DOHH2 (cell line): ENCODE measurements around the gene REXO4.

Experiments used
- H3F3A ChIP-seq: fragments of 200-600 bp; sonication (generic), shearing (Covaris generic); 2 replicates; pipeline ENCODE4 v1.6.0; 2016; ENCODE audit warnings: antibody characterized with exemption, mild to moderate bottlenecking; ENCODE audit not compliant: control insufficient read depth, insufficient read depth
- H3K27ac ChIP-seq: fragments of 200-600 bp; sonication (generic); 2 replicates; pipeline ENCODE4 v1.5.1; 2014; ENCODE audit warnings: low read depth, mild to moderate bottlenecking, low read length, moderate library complexity
- H3K27me3 ChIP-seq: fragments of 200-600 bp; sonication (generic); 2 replicates; pipeline ENCODE4 v1.6.1; 2014; ENCODE audit warnings: mild to moderate bottlenecking, low read length, mixed read lengths; ENCODE audit not compliant: control insufficient read depth
- H3K36me3 ChIP-seq: fragments of 200-600 bp; sonication (generic); 2 replicates; pipeline ENCODE4 v1.6.1; 2014; ENCODE audit warnings: mild to moderate bottlenecking, low read length, moderate library complexity, mixed read lengths; ENCODE audit not compliant: control insufficient read depth
- H3K4me1 ChIP-seq: fragments of 200-600 bp; sonication (generic); 2 replicates; pipeline ENCODE4 v1.6.1; 2014; ENCODE audit warnings: mild to moderate bottlenecking, low read length, mixed read lengths; ENCODE audit not compliant: control insufficient read depth
- H3K4me2 ChIP-seq: fragments of 200-600 bp; sonication (generic); 2 replicates; pipeline ENCODE4 v1.6.0; 2014; ENCODE audit warnings: mild to moderate bottlenecking, low read length, moderate library complexity
- H3K4me3 ChIP-seq: fragments of 200-600 bp; sonication (generic); 2 replicates; pipeline ENCODE4 v1.5.1; 2014; ENCODE audit warnings: mild to moderate bottlenecking, low read length, mixed read lengths
- H3K79me2 ChIP-seq: fragments of 200-600 bp; sonication (generic); 2 replicates; pipeline ENCODE4 v1.6.1; 2014; ENCODE audit warnings: mild to moderate bottlenecking, low read length, mixed read lengths; ENCODE audit not compliant: control insufficient read depth
- H3K9me2 ChIP-seq: fragments of 200-600 bp; sonication (generic); replicated peaks from 2 replicates; pipeline ENCODE4 v1.6.1; 2014; ENCODE audit warnings: mild to moderate bottlenecking, low read length, mixed read lengths; ENCODE audit not compliant: control insufficient read depth
- H3K9me3 ChIP-seq: fragments of 200-600 bp; sonication (generic); 2 replicates; pipeline ENCODE4 v1.6.1; 2014; ENCODE audit warnings: antibody characterized with exemption, low read length, mixed read lengths; ENCODE audit not compliant: control insufficient read depth, insufficient read depth
- H4K20me1 ChIP-seq: fragments of 200-600 bp; sonication (generic); 2 replicates; pipeline ENCODE4 v1.6.0; 2014; ENCODE audit warnings: low read depth, mild to moderate bottlenecking, antibody characterized with exemption, low read length, moderate library complexity; ENCODE audit not compliant: control insufficient read depth, insufficient read depth
- EZH2phosphoT487 ChIP-seq: fragments of 200-600 bp; sonication (generic); IDR thresholded peaks from 2 replicates; pipeline ENCODE4 v1.6.1; 2017; ENCODE audit warnings: borderline replicate concordance, mild to moderate bottlenecking, antibody characterized with exemption, low read length, moderate library complexity, mixed read lengths
- TF ChIP-seq, protein P1 (sequence below): fragments of 200-600 bp; sonication (generic); IDR thresholded peaks from one replicate; pipeline ENCODE4 v1.5.1; 2014; ENCODE audit warnings: antibody characterized with exemption, mild to moderate bottlenecking, low read depth, low read length; ENCODE audit not compliant: poor library complexity, severe bottlenecking

The REXO4 gene

DNA sequence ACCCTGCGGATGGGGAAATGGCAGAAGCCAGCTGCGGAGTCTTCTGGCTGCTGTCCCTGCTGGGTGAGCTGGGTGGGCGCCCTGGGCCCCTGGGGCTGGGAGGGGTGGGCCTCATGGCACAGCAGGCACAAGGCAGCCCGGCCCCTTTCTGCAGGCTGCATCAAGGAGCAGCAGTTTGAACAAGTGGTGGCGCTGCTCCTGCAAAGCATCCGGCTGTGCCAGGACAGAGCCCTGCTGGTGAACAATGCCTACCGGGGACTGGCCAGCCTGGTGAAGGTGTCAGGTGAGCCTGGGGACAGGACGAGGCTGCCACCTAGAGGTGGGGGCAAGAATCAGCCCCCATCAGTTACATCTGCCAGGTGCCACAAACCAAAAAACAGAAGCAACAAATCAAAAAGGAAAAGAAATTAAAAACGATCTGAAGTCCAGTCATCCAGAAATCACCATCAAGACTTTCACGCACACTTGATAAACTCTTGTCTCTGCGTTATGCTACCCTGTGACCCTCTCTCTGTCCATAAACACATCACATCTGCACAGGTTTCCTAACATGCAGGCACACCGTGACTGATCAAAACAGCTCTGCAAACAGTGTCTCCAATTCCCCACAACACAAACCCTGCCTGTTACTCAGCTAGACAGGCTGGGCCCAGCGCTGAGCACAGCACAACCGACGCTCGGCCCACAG lies 13.9 kb downstream of the REXO4 start:
- Histone ChIP-seq H4K20me1 (peaks cover 5% of the 10 kb centered on the region), H3F3A (no peaks in the 10 kb centered on the region; the same call in 1 of the 2 replicates), H3K4me2 (no peak overlapping the region), H3K36me3 (peaks cover 44% of the 10 kb centered on the region), H3K9me3 (no peaks in the 10 kb centered on the region), H3K4me3 (no peak overlapping the region), H3K9me2 (no peaks in the 10 kb centered on the region), H3K79me2 (peaks cover 4% of the 10 kb centered on the region; the same call in 1 of the 2 replicates), H3K4me1 (no peaks in the 10 kb centered on the region), H3K27me3 (no peaks in the 10 kb centered on the region), H3K27ac (no peak overlapping the region)
- TF ChIP-seq, protein P1, sequence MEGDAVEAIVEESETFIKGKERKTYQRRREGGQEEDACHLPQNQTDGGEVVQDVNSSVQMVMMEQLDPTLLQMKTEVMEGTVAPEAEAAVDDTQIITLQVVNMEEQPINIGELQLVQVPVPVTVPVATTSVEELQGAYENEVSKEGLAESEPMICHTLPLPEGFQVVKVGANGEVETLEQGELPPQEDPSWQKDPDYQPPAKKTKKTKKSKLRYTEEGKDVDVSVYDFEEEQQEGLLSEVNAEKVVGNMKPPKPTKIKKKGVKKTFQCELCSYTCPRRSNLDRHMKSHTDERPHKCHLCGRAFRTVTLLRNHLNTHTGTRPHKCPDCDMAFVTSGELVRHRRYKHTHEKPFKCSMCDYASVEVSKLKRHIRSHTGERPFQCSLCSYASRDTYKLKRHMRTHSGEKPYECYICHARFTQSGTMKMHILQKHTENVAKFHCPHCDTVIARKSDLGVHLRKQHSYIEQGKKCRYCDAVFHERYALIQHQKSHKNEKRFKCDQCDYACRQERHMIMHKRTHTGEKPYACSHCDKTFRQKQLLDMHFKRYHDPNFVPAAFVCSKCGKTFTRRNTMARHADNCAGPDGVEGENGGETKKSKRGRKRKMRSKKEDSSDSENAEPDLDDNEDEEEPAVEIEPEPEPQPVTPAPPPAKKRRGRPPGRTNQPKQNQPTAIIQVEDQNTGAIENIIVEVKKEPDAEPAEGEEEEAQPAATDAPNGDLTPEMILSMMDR = peak; percentile 81
- TF ChIP-seq EZH2phosphoT487 = no peak

DNA sequence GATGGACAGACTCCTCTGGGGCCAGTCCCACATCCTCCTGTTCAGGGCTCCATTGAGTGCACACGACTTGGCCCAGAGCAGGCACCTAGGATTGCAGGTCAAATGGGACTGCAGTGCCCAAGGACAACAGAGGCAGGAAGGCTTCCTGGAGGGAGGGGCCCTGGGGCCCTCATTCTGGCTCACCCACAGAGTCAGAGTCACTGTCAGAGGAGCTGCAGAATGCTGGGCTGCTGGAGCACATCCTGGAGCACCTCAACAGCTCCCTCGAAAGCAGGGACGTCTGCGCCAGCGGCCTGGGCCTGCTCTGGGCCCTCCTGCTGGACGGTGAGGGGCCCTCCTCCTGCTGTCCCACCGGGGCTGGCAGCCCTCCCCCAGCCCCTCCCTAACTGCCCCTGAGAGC lies 15.1 kb downstream of the REXO4 start:
- no peaks in the 10 kb centered on the region for H3K9me3 ChIP-seq
- peaks cover 4% of the 10 kb centered on the region; the same call in 1 of the 2 replicates for H3K79me2 ChIP-seq
- no peak for TF ChIP-seq EZH2phosphoT487
- TF ChIP-seq, protein P1 = no peak
- peaks cover 40% of the 10 kb centered on the region for H3K36me3 ChIP-seq
- no peaks in the 10 kb centered on the region for H3K9me2 ChIP-seq
- H3K27me3 ChIP-seq = no peaks in the 10 kb centered on the region; the same call in 1 of the 2 replicates
- no peak overlapping the region for H3K27ac ChIP-seq
- H3K4me2 ChIP-seq = no peak overlapping the region
- no peaks in the 10 kb centered on the region for H3K4me1 ChIP-seq
- H3F3A ChIP-seq = no peaks in the 10 kb centered on the region
- H4K20me1 ChIP-seq = peaks cover 5% of the 10 kb centered on the region
- no peak overlapping the region for H3K4me3 ChIP-seq

DNA sequence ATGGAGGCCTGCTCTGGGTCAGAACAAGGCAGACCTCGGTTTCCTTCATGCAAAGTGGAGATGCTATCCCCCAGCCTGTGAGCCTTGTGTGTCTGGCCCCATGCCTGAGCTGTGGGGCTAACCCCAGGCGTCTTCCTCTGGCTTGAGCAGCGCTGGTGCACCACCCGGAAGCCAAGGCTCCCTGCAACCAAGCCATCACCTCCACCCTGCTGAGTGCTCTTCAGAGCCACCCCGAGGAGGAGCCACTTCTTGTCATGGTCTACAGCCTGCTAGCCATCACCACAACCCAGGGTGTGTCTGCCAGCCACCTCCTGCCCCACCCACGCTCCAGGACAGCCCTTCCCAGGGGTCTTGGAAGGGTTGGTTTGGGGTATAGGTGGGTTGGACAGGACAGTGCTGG lies 16.2 kb downstream of the REXO4 start:
- H3K36me3 ChIP-seq = peaks cover 29% of the 10 kb centered on the region
- H3K9me2 ChIP-seq = no peaks in the 10 kb centered on the region
- no peak overlapping the region for H3K4me3 ChIP-seq
- no peaks in the 10 kb centered on the region for H3K4me1 ChIP-seq
- H3F3A ChIP-seq = no peaks in the 10 kb centered on the region
- no peaks in the 10 kb centered on the region for H3K9me3 ChIP-seq
- H4K20me1 ChIP-seq = peaks cover 4% of the 10 kb centered on the region
- peaks cover 5% of the 10 kb centered on the region; the same call in 1 of the 2 replicates for H3K27me3 ChIP-seq
- TF ChIP-seq, protein P1 = no peak
- no peak for TF ChIP-seq EZH2phosphoT487
- no peak overlapping the region for H3K27ac ChIP-seq
- H3K79me2 ChIP-seq = peaks cover 2% of the 10 kb centered on the region; the same call in 1 of the 2 replicates
- no peak overlapping the region for H3K4me2 ChIP-seq
